GM23248 (cell line): ENCODE measurements around the gene TTK.

Experiments used
- EZH2 ChIP-seq: fragments of 200-600 bp; sonication (generic); IDR thresholded peaks from 2 replicates; pipeline ENCODE4 v1.6.1; 2018; ENCODE audit warnings: antibody characterized with exemption, mild to moderate bottlenecking; ENCODE audit not compliant: insufficient read depth, poor library complexity, severe bottlenecking
- EZH2phosphoT487 ChIP-seq: fragments of 200-600 bp; sonication (generic); IDR thresholded peaks from 2 replicates; pipeline ENCODE4 v1.6.1; 2018; ENCODE audit warnings: antibody characterized with exemption, moderate library complexity, mild to moderate bottlenecking, low read depth; ENCODE audit not compliant: insufficient read depth

DNA sequence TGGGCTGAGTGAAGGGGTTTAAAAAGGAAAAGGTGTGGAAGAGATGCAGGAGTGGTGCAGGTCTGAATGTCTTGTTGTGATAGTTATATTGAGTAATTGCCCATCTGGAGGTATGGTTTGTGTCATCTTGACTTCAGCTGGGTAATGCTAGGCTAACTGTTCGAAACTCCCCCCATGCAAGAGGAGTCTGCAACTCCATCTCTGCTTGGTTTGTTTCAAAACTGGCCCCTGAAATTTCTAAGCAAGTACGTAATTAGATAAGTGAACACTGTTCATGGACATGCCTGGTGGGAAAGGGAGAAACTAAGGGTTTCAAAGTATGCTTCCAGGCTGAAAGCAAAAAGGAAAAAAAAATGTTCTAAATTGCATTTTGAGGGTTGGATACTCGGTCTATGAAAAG is 17.1 kb downstream of the TTK start:
- TF ChIP-seq EZH2: no peak
- no peak for TF ChIP-seq EZH2phosphoT487
